Right lung (tissue), 10 donors: ENCODE measurements around the gene PSPC1. TPM values are rescaled to one million over a fixed set of nuclear protein-coding genes. Genes with fewer than 3 reads are reported as not detected.
A peak's percentile ranks its signal among the peaks of the same experiment; 100 is the strongest.
"Not testable (repeated sequence)": the region's sequence is repeated elsewhere in the genome, so short reads cannot be mapped to it uniquely, and the experiment has no call there.

Experiments used
- DNase-seq, 2 donors: peaks; one replicate each; pipeline ENCODE4 v3.0.0-alpha.2; 2013
- long read RNA-seq, 8 donors: transcript quantifications; one replicate each; lab custom pipeline, GENCODE V29; 2026
- polyA plus RNA-seq, 5 donors: library from polyadenylated mRNA; unstranded; fragments of 120-200 nt; gene quantifications; one replicate each; pipeline versions ENCODE4 v1.2.1 to v1.2.3, GENCODE V29; 2013; ENCODE audit warnings: inconsistent platforms in 1 of 5, low replicate concordance in 1 of 5; ENCODE audit not compliant: insufficient read length in 5 of 5, insufficient read depth in 1 of 5

PSPC1 gene, protein sequence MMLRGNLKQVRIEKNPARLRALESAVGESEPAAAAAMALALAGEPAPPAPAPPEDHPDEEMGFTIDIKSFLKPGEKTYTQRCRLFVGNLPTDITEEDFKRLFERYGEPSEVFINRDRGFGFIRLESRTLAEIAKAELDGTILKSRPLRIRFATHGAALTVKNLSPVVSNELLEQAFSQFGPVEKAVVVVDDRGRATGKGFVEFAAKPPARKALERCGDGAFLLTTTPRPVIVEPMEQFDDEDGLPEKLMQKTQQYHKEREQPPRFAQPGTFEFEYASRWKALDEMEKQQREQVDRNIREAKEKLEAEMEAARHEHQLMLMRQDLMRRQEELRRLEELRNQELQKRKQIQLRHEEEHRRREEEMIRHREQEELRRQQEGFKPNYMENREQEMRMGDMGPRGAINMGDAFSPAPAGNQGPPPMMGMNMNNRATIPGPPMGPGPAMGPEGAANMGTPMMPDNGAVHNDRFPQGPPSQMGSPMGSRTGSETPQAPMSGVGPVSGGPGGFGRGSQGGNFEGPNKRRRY
- polyA plus RNA-seq, result 10 to 100 TPM; 66.8 to 85.0 (median 80.1) TPM
- long read RNA-seq, donor 1, transcript PSPC1-204 (8 exons, 1,709 nt), result minor isoform, 5 of 108 reads
- long read RNA-seq, donor 1, transcript PSPC1-201 (9 exons, 2,407 nt), result major isoform, 10 of 108 reads
- long read RNA-seq, donor 1, partial matches to known transcripts, result 87 of 108 reads
- long read RNA-seq, donor 1, other reads (novel, unspliced or antisense), result 0 of 108 reads
- long read RNA-seq, donor 2, transcript PSPC1-204 (8 exons, 1,709 nt), result minor isoform, 5 of 32 reads
- long read RNA-seq, donor 2, transcript PSPC1-201 (9 exons, 2,407 nt), result major isoform, 10 of 32 reads
- long read RNA-seq, donor 2, partial matches to known transcripts, result 13 of 32 reads
- long read RNA-seq, donor 2, other reads (novel, unspliced or antisense), result 0 of 32 reads
- long read RNA-seq, donor 3, transcript PSPC1-203 (8 exons, 1,647 nt), result minor isoform, 6 of 51 reads
- long read RNA-seq, donor 3, transcript PSPC1-201 (9 exons, 2,407 nt), result major isoform, 9 of 51 reads
- long read RNA-seq, donor 3, transcript PSPC1-204 (8 exons, 1,709 nt), result minor isoform, 6 of 51 reads
- long read RNA-seq, donor 3, partial matches to known transcripts, result 28 of 51 reads
- long read RNA-seq, donor 3, other reads (novel, unspliced or antisense), result 0 of 51 reads
- long read RNA-seq, donor 4, transcript PSPC1-201 (9 exons, 2,407 nt), result major isoform, 5 of 8 reads
- long read RNA-seq, donor 4, partial matches to known transcripts, result 0 of 8 reads
- long read RNA-seq, donor 4, other reads (novel, unspliced or antisense), result 0 of 8 reads
- long read RNA-seq, donor 5, transcript PSPC1-201 (9 exons, 2,407 nt), result major isoform, 10 of 44 reads
- long read RNA-seq, donor 5, partial matches to known transcripts, result 27 of 44 reads
- long read RNA-seq, donor 5, other reads (novel, unspliced or antisense), result 0 of 44 reads
- long read RNA-seq, donor 6, transcript PSPC1-201 (9 exons, 2,407 nt), result major isoform, 9 of 31 reads
- long read RNA-seq, donor 6, partial matches to known transcripts, result 11 of 31 reads
- long read RNA-seq, donor 6, other reads (novel, unspliced or antisense), result 0 of 31 reads
- long read RNA-seq, donor 7, transcript PSPC1-201 (9 exons, 2,407 nt), result major isoform, 6 of 15 reads
- long read RNA-seq, donor 7, partial matches to known transcripts, result 5 of 15 reads
- long read RNA-seq, donor 7, other reads (novel, unspliced or antisense), result 0 of 15 reads
- long read RNA-seq, donor 8, partial matches to known transcripts, result 0 of 5 reads
- long read RNA-seq, donor 8, other reads (novel, unspliced or antisense), result 0 of 5 reads

DNA sequence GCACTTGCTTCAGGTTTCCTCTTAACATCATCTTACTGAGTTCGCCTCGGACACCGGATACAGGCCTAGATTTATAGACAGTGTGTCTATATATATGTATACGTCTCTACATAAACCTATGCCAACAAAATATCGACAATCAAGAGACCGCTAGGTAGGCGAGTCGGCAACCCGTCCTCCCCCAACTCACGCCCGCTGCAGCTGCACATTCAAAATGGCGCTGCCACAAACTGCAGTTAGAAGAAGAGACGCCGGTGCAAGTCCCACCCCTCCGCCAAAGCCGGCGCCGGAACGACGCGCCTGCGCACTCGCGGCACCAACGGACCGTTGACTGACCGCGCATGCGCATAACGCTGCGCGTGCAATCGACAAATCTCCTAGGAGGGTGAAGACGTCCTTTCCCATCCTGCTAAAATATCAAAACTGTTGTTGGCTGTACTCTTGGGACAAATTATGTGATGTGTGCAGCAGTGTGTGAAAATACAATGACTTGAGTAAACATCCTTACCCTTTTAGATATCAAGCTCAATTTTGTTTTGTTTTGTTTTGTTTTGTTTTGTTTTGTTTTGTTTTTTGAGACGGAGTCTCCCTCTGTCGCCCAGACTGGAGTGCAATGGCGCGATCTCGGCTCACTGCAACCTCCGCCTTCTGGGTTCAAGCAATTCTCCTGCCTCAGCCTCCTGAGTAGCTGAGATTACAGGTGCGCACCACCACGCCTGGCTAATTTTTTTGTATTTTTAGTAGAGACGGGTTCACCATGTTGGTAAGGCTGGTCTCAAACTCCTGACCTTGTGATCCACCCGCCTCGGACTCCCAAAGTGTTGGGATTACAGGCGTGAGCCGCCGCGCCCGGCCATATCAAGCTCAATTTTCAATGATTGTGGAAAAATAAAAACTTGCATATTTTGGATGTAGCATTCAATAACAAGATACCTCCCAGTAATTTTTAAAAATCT lies at the start of gene PSPC1:
PSPC1 (minus strand) TSS at position 219 of the 956 bp plus-strand sequence; CDS start at position 31, 188 bp downstream.
- DNase-seq, result peak; percentile 94 to 96

DNA sequence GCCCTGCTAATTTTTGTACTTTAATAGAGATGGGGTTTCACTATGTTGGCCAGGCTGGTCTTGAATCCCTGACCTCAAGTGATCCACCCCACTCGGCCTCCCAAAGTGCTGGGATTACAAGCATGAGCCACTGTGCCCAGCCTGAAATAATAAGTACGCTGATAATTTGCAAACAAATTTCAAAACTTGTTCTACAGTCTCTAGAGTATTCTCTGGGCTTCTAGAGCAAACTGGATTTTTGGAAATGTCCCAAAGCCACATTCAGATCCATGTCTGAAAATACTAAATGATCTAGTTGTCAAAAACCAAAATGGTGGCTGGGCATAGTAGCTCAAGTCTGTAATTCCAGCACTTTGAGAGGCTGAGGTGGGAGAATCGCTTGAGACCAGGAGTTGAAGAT lies 39.9 kb upstream of the PSPC1 start:
- DNase-seq, result no peak

DNA sequence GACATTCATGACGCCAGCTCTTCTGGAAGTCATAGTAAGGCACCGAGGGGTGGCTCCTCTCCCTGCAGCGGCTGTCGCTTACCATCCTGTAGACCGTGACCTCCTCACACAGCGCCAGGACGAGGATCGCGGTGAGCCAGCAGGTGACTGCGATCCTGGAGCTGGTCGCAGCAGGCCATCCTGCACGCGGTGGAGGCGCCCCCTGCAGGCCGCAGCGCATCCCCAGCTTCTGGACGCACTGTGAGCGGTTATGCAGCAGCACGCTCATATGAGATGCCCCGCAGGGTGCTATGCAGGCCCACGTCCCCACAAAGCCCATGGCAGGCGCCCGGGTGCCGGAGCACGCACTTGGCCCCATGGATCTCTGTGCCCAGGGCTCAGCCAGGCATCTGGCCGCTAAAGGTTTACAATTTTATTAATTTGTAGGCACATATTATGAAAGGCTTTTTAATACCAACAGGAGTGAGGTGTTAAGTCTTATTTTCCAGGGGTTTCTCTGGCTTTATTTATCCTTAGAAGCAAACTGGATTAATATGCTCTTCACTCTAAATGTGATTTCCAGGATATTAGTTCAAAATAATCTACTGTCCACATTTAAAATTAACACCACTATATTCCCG lies 35.6 kb upstream of the PSPC1 start:
- DNase-seq, result peak; percentile 23 to 31

DNA sequence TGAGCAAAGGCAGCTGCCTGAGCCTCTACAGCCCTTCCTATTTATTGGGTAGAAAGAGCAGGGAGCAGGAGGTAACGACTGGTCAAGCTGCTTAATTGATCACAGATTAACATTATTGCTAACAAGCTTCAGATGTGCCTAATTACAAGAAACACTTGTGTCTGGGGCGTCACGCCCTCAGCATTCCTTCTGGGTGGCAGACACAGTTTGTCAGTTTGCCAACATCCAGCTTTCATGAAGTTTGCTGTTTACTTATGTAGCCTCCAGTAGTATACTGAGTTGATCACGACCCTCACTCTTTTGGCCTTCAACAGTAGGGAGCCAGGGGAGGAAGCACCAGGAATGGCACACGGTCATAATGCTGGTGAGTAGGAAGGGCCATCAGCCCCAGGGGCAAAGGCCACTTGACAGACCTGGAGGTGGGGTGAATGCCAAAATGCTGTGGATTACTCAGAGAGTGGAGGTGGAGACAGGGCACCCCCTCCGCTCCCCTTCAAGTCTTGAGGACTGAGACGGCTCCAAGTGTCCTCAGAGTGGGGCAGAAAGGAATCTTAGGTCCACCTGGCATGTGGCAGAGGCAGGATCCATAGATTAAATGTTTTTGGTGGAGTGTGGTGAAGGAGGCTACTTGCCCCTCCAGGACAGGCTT lies 34.9 kb upstream of the PSPC1 start:
- no peak for DNase-seq

DNA sequence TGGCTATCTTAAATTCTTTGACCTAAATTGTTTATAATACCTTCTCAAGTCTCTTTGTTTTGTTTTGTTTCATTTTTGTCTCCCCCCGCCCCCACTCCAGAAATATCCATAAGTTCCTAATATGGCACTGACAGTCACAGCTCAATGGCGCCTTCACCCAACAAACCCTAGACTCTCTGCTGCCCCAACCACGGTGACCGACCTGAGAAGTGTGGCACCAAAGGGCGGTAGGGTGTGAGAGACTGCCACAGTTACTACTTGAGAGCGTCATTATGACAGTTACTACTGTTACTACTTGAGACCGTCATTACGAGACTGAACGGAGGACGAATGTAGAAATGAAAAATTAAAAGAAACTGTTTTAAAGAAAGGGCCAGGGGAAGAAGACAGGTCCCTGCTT lies 34.4 kb upstream of the PSPC1 start:
- no peak for DNase-seq

DNA sequence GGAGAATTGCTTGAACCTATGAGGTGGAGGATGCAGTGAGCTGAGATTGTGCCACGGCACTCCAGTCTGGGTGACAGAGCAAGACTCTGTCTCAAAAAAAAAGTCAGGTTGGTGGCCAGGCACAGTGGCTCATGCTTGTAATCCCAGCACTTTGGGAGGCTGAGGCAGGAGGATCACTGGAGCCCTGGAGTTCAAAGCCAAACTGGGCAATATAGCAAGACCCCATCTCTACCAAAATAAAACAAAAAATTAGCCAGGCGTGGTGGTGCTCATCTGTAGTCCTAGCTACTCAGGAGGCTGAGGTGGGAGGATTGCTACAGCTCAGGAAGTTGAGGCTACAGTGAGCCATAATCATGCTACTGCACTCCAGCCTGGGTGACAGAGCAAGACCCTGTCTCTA lies 33.1 kb upstream of the PSPC1 start:
- DNase-seq, result not testable (repeated sequence)

DNA sequence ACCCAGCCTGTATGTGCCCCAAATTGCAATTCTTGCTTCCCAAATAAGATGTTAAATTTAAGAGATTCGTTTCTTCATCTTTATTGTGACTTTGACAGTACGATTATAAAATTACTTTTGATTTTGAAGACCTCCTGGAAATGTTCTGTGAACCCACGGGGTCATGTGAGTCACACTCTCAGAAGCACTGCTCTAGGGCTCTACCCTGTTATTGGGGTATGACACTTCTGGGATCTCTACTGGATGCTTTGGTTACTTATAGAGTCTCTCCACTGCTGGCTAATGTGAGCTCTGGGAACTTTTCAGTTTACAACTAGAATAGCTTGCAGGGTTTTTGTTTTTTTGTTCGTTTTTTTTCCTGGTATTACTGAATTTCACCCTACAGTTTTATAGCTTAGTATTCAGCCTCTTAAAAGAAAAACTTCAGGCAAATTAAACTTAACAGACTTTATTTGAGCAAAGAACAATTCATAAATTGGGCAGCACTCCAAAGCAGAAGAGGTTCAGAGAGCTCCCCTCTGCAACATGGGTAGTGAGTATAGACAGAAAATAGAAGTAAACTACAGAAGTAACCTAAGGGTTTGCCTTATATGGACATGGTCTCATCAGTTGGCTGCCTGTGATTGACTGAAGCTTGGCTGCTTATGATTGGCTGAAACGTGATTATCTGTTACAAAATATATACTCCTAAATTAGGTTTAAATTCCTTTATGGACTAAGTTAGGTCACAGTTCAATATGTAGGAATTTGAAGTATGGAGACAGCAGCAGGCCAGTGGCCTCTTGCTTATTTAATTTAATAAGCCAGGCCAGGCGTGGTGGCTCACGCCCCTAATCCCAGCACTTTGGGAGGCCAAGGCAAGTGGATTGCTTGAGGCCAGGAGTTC lies 28.5 kb upstream of the PSPC1 start:
- no peak for DNase-seq

DNA sequence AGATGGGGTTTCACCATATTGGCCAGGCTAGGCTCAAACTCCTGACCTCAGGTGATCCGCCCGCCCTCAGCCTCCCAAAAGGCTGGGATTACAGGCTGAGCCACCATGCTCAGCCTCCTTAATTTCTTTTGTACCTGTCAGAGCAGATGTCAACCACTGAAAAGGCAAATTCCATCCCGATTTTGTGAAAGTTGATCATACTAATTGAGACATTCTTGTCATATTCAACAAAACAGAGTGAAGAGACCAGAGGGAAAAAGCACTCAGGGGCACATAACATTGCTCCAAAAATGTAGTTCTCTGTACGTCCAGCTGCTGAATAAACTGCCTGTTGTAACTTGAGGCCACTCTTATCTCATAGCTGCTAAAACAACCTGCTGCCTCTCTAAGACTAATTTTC lies 27.4 kb upstream of the PSPC1 start:
- DNase-seq, result no peak

DNA sequence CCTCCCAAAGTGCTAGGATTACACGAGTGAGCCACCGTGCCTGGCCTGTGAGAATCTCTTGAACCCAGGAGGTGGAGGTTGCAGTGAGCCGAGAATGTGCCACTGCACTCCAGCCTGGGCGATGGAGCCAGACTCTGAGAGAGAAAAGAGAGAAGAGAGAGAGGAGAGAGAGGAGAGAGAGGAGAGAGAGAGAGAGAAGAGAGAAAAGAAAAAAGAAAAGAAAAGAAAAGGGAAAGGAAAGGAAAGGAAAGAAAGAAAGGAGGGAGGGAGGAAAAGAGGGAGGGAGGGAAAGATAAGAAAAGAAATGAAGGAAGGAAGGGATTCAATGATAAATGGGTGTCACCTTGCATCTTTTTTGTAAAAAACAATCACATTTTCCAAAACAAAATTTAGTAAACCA lies 23.0 kb upstream of the PSPC1 start:
- DNase-seq, result no peak

DNA sequence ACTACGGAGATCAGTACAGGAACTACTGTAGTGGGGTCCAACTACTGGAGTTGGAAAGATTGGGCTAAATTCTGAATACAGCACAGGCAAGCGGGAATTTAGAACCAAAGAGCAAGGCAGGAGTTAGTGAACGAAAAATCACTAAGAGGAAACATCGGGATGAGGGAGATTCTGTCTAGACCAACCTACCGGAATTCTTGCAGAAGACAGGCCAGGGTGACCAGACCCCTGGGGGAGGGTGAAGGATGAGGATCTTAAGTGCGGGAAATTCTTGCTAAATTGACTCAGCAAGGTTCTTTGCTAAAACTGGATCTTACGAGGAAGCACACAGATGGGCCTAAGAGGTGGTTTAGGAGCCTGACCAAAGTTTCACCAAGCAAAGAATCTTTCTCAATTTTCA lies 13.2 kb upstream of the PSPC1 start:
- no peak for DNase-seq

DNA sequence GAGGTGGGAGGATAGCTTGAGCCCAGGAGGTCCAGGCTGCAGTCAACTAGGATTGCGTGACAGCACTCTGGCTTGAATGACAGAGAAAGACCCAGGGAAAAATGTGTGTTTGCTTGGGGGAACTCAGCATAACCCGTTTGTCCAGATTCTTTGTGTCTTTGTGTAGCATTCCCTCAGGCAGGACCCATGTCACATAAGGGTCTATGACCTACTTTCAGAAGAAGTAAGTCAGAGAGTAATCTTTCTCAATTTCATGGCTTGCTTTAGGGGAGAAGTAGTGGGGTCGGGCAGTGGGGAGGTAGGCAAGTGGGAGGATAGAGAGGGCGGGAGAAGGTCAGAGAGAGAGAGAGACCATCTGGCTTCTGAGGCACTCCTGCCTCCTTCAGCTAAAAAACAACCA lies 11.9 kb upstream of the PSPC1 start:
- DNase-seq, result peak; percentile 47 to 48

DNA sequence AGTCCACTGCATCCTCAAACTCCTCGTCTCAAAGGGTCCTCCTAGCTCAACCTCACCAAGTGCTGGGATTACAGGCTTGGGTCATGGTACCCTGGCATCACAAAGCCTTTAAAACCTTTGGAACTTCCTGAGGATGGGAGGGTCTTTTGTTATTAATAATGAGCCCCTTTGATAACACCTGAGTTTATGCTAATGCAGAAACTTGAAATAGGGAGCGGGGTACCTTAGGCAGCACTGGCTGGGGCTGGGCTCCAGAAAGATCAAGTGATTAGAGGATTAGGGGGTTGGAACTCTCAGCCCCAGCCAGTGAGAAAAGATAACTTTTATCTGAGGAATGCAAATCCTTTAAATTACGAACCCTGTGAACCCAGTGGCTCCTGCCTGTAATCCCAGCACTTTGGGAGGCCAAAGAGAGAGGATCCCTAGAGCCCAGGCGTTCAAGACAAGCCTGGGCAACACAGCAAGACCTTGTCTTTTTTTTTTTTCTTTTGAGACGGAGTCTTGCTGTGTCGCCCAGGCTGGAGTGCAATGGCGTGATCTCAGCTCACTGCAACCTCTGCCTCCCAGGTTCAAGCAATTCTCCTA lies 9.3 kb upstream of the PSPC1 start:
- DNase-seq, result no peak

DNA sequence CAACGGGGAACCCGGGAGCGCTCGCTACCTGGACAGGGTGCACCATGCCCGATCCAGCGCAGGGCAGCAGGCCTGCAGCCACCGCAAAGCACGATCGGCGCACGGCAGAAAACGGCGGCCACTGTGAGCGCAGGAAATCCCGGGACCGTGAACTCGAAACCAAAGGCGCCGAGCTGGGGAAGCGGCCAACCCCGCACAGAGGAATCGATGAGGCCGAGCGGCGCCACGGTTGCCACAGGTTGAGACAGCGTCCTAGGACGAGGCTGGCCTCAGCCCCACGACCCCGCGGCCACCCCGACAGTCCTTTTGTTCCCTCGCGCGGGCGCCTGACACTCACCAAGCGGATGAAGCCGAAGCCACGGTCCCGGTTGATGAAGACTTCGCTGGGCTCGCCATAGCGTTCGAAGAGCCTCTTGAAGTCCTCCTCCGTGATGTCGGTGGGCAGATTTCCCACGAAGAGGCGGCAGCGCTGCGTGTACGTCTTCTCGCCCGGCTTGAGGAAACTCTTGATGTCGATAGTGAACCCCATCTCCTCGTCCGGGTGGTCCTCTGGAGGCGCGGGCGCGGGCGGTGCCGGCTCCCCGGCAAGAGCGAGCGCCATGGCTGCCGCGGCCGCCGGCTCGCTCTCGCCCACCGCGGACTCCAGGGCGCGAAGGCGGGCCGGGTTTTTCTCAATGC lies 557 bp downstream of the PSPC1 start:
- peak; percentile 54 to 55 for DNase-seq

DNA sequence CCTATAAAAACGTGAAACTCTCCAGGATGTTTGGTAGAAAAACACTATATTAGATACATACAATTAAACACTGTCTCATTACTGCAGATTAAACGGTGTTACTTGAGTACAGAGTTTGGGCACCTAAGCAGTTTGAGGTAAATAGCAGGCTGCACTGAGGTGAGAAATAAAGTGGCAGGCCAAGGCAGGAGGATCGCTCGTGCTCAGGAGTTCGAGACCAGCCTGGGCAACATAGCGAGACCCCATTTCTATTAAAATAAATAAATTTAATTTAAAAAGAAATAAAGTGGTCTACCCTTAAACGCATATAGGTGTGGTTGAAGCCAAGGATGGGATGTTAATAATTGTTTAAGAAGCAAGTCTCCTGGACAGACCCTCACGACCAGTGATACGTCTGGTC lies 1.2 kb downstream of the PSPC1 start:
- no peak for DNase-seq

DNA sequence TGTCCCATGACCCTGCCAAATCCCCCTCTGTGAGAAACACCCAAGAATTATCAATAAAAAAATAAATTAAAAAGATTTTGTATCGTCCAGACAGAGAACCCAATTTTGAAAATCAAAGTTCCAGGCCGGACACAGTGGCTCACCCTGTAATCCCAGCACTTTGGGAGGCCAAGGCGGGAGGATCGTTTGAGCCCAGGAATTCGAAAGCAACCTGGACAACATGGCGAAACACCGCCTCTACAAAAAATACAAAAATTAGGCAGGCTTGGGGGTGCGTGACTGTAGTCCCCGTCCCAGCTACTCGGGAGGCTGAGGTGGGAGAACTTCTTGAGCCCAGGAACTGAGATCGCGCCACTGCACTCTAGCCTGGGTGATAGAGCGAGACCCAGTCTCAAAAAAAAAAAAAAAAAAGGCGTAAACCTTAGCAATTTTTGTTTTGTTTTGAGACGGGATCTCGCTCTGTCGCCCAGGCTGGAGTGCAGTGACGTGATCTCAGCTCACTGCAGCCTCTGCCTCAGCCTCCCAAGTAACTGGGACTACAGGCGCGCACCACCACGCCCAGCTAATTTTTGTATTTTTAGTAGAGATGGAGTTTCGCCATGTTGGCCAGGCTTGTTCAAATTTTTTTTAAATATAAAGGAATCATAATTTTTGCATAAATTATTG lies 1.9 kb downstream of the PSPC1 start:
- not testable (repeated sequence) for DNase-seq

DNA sequence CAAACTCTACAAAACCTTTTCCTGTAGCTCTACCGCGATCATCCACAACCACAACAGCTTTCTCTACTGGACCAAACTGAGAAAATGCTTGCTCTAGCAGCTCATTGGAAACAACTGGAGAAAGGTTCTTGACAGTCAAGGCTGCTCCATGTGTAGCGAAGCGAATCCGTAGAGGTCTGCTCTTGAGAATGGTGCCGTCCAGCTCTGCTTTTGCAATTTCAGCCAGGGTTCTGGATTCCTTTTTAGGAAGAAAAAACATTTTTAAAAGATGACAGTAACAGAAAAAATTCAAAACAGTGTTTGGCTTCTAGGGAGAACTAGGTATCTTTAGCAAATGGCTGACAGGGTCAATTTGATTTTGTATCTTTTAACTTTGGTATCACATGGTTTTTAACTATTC lies 10.4 kb downstream of the PSPC1 start:
- DNase-seq, result no peak
